ENCODE measurements around the gene ARHGAP15. TPM values are rescaled to one million over a fixed set of nuclear protein-coding genes. Genes with fewer than 3 reads are reported as not detected.

Gene ARHGAP15
- total RNA-seq, 4 donors from 2014 or later = 0.80 to 53.1 (median 12.7) TPM

DNA sequence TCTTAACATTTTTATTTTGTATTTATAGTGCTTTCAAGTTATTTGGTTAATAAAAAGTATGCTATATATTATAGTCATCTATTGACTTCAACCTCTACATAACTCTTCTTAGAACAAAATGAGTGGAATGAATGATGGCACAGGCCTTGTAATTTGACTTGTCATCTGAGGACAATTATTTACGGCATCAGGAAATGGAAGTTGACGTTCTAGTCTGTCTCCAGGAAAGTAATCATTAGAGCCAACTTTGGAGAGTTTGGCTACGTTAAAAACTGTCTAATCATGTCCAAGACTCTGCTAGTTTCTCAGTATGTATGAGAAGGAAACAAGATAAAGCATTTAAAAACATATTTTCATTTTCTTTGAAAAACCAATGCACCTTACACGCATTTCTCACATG, 353.6 kb downstream of the ARHGAP15 start:
- Histone ChIP-seq H3K9me3 (no peaks in the 10 kb centered on the region), H3K4me1 (peaks cover 0 to 13% (median 0%) of the 10 kb centered on the region in 4 donors), H3K27ac (peak overlapping the region; percentile 54 to 72 (median 60)), H3K27me3 (no peaks in the 10 kb centered on the region), H3K4me3 (no peak overlapping the region), H3K36me3 (no peaks in the 10 kb centered on the region)
- peak in 2 of 3 donors; percentile 38 to 63 for TF ChIP-seq POLR2AphosphoS5 (IDR thresholded peaks at IDR 0.05)
- TF ChIP-seq, protein P1, sequence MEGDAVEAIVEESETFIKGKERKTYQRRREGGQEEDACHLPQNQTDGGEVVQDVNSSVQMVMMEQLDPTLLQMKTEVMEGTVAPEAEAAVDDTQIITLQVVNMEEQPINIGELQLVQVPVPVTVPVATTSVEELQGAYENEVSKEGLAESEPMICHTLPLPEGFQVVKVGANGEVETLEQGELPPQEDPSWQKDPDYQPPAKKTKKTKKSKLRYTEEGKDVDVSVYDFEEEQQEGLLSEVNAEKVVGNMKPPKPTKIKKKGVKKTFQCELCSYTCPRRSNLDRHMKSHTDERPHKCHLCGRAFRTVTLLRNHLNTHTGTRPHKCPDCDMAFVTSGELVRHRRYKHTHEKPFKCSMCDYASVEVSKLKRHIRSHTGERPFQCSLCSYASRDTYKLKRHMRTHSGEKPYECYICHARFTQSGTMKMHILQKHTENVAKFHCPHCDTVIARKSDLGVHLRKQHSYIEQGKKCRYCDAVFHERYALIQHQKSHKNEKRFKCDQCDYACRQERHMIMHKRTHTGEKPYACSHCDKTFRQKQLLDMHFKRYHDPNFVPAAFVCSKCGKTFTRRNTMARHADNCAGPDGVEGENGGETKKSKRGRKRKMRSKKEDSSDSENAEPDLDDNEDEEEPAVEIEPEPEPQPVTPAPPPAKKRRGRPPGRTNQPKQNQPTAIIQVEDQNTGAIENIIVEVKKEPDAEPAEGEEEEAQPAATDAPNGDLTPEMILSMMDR (IDR thresholded peaks at IDR 0.05) = no peak
- 50 to 53% methylated on average over 4 of the region's 4 CpGs for WGBS, 2 donors (ENCODE audit: low coverage in 1 of 2)
- in situ Hi-C loops (cut with MboI; ENCODE audit: low pct_ligation_motif_present in 1 of 4, low pct_unique_long_range_greater_than_20kb in 1 of 4, low sequenced_read_pairs in 3 of 4) = no loop called here
- intact Hi-C loops (cut with DNase I; ENCODE audit: low total_unique reads) = no loop called here
- DNase-seq = no peak

DNA sequence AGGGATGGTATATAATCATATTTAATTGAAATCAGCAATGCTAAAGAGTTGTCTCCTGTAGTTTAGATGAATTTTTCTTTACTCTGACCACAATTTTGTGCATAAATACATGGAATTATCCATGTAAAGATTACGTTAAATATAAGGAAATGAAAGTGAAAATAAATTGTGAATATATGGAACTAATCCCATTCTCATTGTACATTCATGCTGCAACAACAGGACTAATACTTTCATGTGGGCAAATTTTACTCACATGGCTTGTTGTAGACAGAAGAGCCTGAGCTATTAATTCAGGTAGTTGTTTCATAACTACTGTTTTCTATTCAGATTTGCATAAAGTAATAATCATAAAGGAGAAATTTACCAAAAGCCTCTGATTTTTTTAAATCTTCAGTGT, 357.8 kb downstream of the ARHGAP15 start:
- in situ Hi-C loops (cut with MboI; ENCODE audit: low pct_ligation_motif_present in 1 of 4, low pct_unique_long_range_greater_than_20kb in 1 of 4, low sequenced_read_pairs in 3 of 4) = no loop called here
- Histone ChIP-seq H3K27ac (no peak overlapping the region), H3K4me1 (no peaks in the 10 kb centered on the region), H3K4me3 (no peak overlapping the region), H3K9me3 (no peaks in the 10 kb centered on the region), H3K36me3 (no peaks in the 10 kb centered on the region), H3K27me3 (no peaks in the 10 kb centered on the region)
- intact Hi-C loops (cut with DNase I; ENCODE audit: low total_unique reads) = no loop called here
- TF ChIP-seq POLR2A (IDR thresholded peaks at IDR 0.05) = no peak
- TF ChIP-seq EP300 (IDR thresholded peaks at IDR 0.05; ENCODE audit: low read depth) = no peak
- TF ChIP-seq, protein P1 (IDR thresholded peaks at IDR 0.05) = no peak
- no peak for TF ChIP-seq POLR2AphosphoS5 (IDR thresholded peaks at IDR 0.05)
- no peak for DNase-seq
- 42 to 45% methylated on average over 1 of the region's 1 CpG for WGBS, 2 donors (ENCODE audit: low coverage in 1 of 2)

DNA sequence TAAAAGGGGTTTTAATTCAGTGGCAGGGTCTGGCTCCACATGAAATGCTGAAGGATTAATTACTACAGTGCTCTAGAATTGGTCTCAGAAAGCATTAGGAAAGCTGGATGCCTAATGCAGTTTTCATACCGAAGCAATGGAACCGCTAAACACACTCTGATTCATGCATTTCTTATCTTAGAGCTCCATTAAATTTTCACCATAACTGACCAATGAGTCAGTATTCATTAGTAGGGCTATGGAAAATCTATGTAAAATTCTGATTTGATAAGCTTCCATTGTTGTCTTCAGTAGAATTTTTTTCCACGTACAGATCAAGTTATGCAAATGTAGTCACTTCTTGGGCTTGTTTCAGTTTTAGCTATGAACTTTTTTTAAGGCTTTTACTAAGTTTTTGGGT, 359.9 kb downstream of the ARHGAP15 start:
- no peak for DNase-seq
- TF ChIP-seq, protein P1 (IDR thresholded peaks at IDR 0.05) = no peak
- no peak for TF ChIP-seq EP300 (IDR thresholded peaks at IDR 0.05; ENCODE audit: low read depth)
- no peaks in the 10 kb centered on the region for H3K27me3 ChIP-seq
- in situ Hi-C loops (cut with MboI; ENCODE audit: low pct_ligation_motif_present in 1 of 4, low pct_unique_long_range_greater_than_20kb in 1 of 4, low sequenced_read_pairs in 3 of 4) (no loop called here), intact Hi-C loops (cut with DNase I; ENCODE audit: low total_unique reads) (no loop called here)
- H3K9me3 ChIP-seq = no peaks in the 10 kb centered on the region
- H3K36me3 ChIP-seq = no peaks in the 10 kb centered on the region
- H3K4me3 ChIP-seq = no peak overlapping the region
- no peak overlapping the region for H3K27ac ChIP-seq
- WGBS, 2 donors (ENCODE audit: low coverage in 1 of 2) = 81 to 90% methylated on average over 3 of the region's 3 CpGs
- no peaks in the 10 kb centered on the region for H3K4me1 ChIP-seq

DNA sequence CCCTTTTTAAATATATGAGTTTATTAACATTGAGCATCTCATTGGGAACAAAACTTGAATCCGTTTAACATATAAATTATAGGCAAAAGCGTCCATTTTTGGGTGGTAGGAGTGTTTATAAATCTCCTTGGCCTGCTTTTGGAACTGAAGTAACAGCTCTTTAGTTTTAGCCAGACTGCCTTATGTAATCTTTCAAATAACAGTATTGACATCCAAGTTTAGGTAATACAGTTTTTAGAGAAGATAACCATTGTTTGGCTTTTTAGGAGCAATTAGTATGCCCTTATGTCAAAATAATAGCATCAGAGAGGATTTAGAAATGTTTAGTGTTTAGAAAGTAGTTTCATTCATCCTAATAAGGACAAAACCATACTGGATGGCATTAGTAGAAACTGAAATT, 361.9 kb downstream of the ARHGAP15 start:
- H3K4me1 ChIP-seq = no peaks in the 10 kb centered on the region
- DNase-seq = no peak
- H3K27ac ChIP-seq = no peak overlapping the region
- TF ChIP-seq POLR2A (IDR thresholded peaks at IDR 0.05) (no peak), EP300 (IDR thresholded peaks at IDR 0.05; ENCODE audit: low read depth) (no peak), POLR2AphosphoS5 (IDR thresholded peaks at IDR 0.05) (no peak)
- TF ChIP-seq, protein P1 (IDR thresholded peaks at IDR 0.05) = no peak
- 63 to 69% methylated on average over 2 of the region's 2 CpGs for WGBS, 2 donors (ENCODE audit: low coverage in 1 of 2)
- H3K36me3 ChIP-seq = no peaks in the 10 kb centered on the region
- no peaks in the 10 kb centered on the region for H3K9me3 ChIP-seq
- H3K27me3 ChIP-seq = no peaks in the 10 kb centered on the region
- H3K4me3 ChIP-seq = no peak overlapping the region
- in situ Hi-C loops (cut with MboI; ENCODE audit: low pct_ligation_motif_present in 1 of 4, low pct_unique_long_range_greater_than_20kb in 1 of 4, low sequenced_read_pairs in 3 of 4) = no loop called here
- intact Hi-C loops (cut with DNase I; ENCODE audit: low total_unique reads) = no loop called here

All from transverse colon (tissue), 4 donors.